Measurements from ENCODE around the gene SMYD1. TPM values are rescaled to one million over a fixed set of nuclear protein-coding genes. Genes with fewer than 3 reads are reported as not detected.

The SMYD1 gene
- total RNA-seq, 2 experiments from 2014 or later: not detected

GRCh38 chr2:88131201-88131998 is 63.8 kb downstream of the SMYD1 start:
- H3K4me1 Mint-ChIP-seq (ENCODE audit: low read depth): no peaks in the 10 kb centered on the region
- no peak overlapping the region for H3K4me3 Mint-ChIP-seq
- Histone ChIP-seq H3K36me3 (ENCODE audit: insufficient read depth, low read length) (no peaks in the 10 kb centered on the region), H3K4me1 (ENCODE audit: insufficient read depth, low read length) (no peaks in the 10 kb centered on the region), H3K27ac (ENCODE audit: low read depth in 1 of 2, low read length in 2 of 2) (no peak overlapping the region), H3K9me3 (ENCODE audit: control insufficient read depth in 1 of 2, insufficient read depth in 1 of 2, low read length in 2 of 2) (no peaks in the 10 kb centered on the region), H3K27me3 (ENCODE audit: control insufficient read depth in 1 of 2, insufficient read depth in 2 of 2, low read length in 2 of 2) (peaks cover 2 to 6% of the 10 kb centered on the region in 2 experiments), H3K4me3 (ENCODE audit: low read length) (no peak overlapping the region)
- TF ChIP-seq CTCF (IDR thresholded peaks at IDR 0.05): no peak
- H3K9me3 Mint-ChIP-seq: no peaks in the 10 kb centered on the region
- ChIA-PET CTCF (no interaction called here), POLR2A (no interaction called here)
- intact Hi-C loops (cut with DNase I, micrococcal nuclease): no loop called here
- no peaks in the 10 kb centered on the region for H3K36me3 Mint-ChIP-seq (ENCODE audit: low read depth)
- ATAC-seq (ENCODE audit: poor library complexity) (no peak), DNase-seq (no peak)
- H3K27me3 Mint-ChIP-seq: peaks cover 8% of the 10 kb centered on the region
- no peak overlapping the region for H3K27ac Mint-ChIP-seq

- no peaks in the 10 kb centered on the region for H3K4me1 ChIP-seq (ENCODE audit: insufficient read depth, low read length)
- Mint-ChIP-seq H3K4me3 (no peak overlapping the region), H3K9me3 (no peaks in the 10 kb centered on the region), H3K36me3 (ENCODE audit: low read depth) (no peaks in the 10 kb centered on the region), H3K27me3 (peaks cover 8% of the 10 kb centered on the region), H3K27ac (no peak overlapping the region), H3K4me1 (ENCODE audit: low read depth) (no peaks in the 10 kb centered on the region)
- H3K27ac ChIP-seq (ENCODE audit: low read depth in 1 of 2, low read length in 2 of 2): no peak overlapping the region
- CTCF ChIA-PET: no interaction called here
- DNase-seq: no peak
- intact Hi-C loops (cut with DNase I, micrococcal nuclease): no loop called here
- POLR2A ChIA-PET: no interaction called here
- H3K4me3 ChIP-seq (ENCODE audit: low read length): no peak overlapping the region
- ATAC-seq (ENCODE audit: poor library complexity): no peak
- H3K36me3 ChIP-seq (ENCODE audit: insufficient read depth, low read length): no peaks in the 10 kb centered on the region
- no peaks in the 10 kb centered on the region for H3K9me3 ChIP-seq (ENCODE audit: control insufficient read depth in 1 of 2, insufficient read depth in 1 of 2, low read length in 2 of 2)
- H3K27me3 ChIP-seq (ENCODE audit: control insufficient read depth in 1 of 2, insufficient read depth in 2 of 2, low read length in 2 of 2): peaks cover 7 to 10% of the 10 kb centered on the region in 2 experiments
- no peak for TF ChIP-seq CTCF (IDR thresholded peaks at IDR 0.05)
These were observed 64.4 kb downstream of the SMYD1 start for GRCh38 chr2:88131999-88132368.

- no peaks in the 10 kb centered on the region for H3K9me3 Mint-ChIP-seq
- intact Hi-C loops (cut with DNase I, micrococcal nuclease): no loop called here
- Histone ChIP-seq H3K27ac (ENCODE audit: low read depth in 1 of 2, low read length in 2 of 2) (no peak overlapping the region), H3K36me3 (ENCODE audit: insufficient read depth, low read length) (no peaks in the 10 kb centered on the region), H3K27me3 (ENCODE audit: control insufficient read depth in 1 of 2, insufficient read depth in 2 of 2, low read length in 2 of 2) (peaks cover 7 to 10% of the 10 kb centered on the region in 2 experiments), H3K4me3 (ENCODE audit: low read length) (no peak overlapping the region), H3K9me3 (ENCODE audit: control insufficient read depth in 1 of 2, insufficient read depth in 1 of 2, low read length in 2 of 2) (no peaks in the 10 kb centered on the region), H3K4me1 (ENCODE audit: insufficient read depth, low read length) (no peaks in the 10 kb centered on the region)
- no peak overlapping the region for H3K4me3 Mint-ChIP-seq
- POLR2A ChIA-PET: no interaction called here
- H3K4me1 Mint-ChIP-seq (ENCODE audit: low read depth): no peaks in the 10 kb centered on the region
- peaks cover 8% of the 10 kb centered on the region for H3K27me3 Mint-ChIP-seq
- TF ChIP-seq CTCF (IDR thresholded peaks at IDR 0.05): no peak
- CTCF ChIA-PET: interaction anchor here (0.9 kb wide), 1 partner anchor 73 kb away, joined by 3 read pairs; no protein-coding TSS in a partner anchor
- ATAC-seq (ENCODE audit: poor library complexity) (no peak), DNase-seq (no peak)
- no peaks in the 10 kb centered on the region for H3K36me3 Mint-ChIP-seq (ENCODE audit: low read depth)
- H3K27ac Mint-ChIP-seq: no peak overlapping the region
These were observed 66.2 kb downstream of the SMYD1 start for GRCh38 chr2:88133875-88134274.
